Thyroid gland (tissue), 4 donors: Measurements from ENCODE around the gene MS4A1. TPM values are rescaled to one million over a fixed set of nuclear protein-coding genes. Genes with fewer than 3 reads are reported as not detected.
A peak's percentile ranks its signal among the peaks of the same experiment; 100 is the strongest.
"Not testable (repeated sequence)": the region's sequence is repeated elsewhere in the genome, so short reads cannot be mapped to it uniquely, and the experiment has no call there.

Experiments used
- DNase-seq, 2 donors: peaks; one replicate each; pipeline ENCODE4 v3.0.0-alpha.2; 2019
- H3K27ac ChIP-seq, 3 donors: fragments of 200-600 bp; sonication (generic); 1 replicate in 2 of 3; 2 replicates in 1 of 3; pipeline ENCODE4 v1.5.1; 2016 to 2019; ENCODE audit warnings: mild to moderate bottlenecking in 1 of 3, moderate library complexity in 1 of 3
- H3K27me3 ChIP-seq: fragments of 200-600 bp; sonication (generic); one replicate; pipeline ENCODE4 v1.5.1; 2019
- H3K36me3 ChIP-seq, 2 donors: fragments of 200-600 bp; sonication (generic); one replicate each; pipeline ENCODE4 v1.5.1; 2016 to 2019
- H3K4me1 ChIP-seq, 2 donors: fragments of 200-600 bp; sonication (generic); one replicate each; pipeline ENCODE4 v1.5.1; 2017 to 2019
- H3K4me3 ChIP-seq, 3 donors: fragments of 200-600 bp; sonication (generic); replicated peaks in 1 of 3; 1 replicate in 2 of 3; 2 replicates in 1 of 3; pipeline ENCODE4 v1.5.1; 2016; ENCODE audit warnings: mild to moderate bottlenecking in 1 of 3
- H3K9me3 ChIP-seq: fragments of 200-600 bp; sonication (generic); one replicate; pipeline ENCODE4 v1.5.1; 2017
- CTCF ChIP-seq, 6 experiments: fragments of 200-600 bp in 3 of 6; fragments of 450-650 bp in 3 of 6; sonication (generic) in 3 of 6; IDR thresholded peaks; one replicate each; pipeline ENCODE4 v1.5.1; 2016 to 2019; ENCODE audit warnings: antibody characterized with exemption in 6 of 6, mild to moderate bottlenecking in 2 of 6, inconsistent platforms in 1 of 6, moderate library complexity in 1 of 6
- POLR2A ChIP-seq, 2 donors: fragments of 450-650 bp; IDR thresholded peaks; one replicate each; pipeline ENCODE4 v1.6.1; 2017; ENCODE audit warnings: antibody characterized with exemption in 2 of 2, mild to moderate bottlenecking in 2 of 2, moderate library complexity in 1 of 2
- WGBS, 2 donors: methylation state at CpG; one replicate each; pipeline ENCODE4 v1.1.5; 2017; 5-methylcytosine and 5-hydroxymethylcytosine counted together
- intact Hi-C: fragments of 100-400 bp; cut with DNase I; formaldehyde crosslinking; loops from one replicate; pipeline ENCODE4 v1.15.1; 2023
- total RNA-seq, 4 donors: library from RNA; depleted of rRNA; stranded (reverse); fragments of >200 nt; gene quantifications; one replicate each; pipeline ENCODE4 v1.2.3, GENCODE V29; 2016

Gene MS4A1
- total RNA-seq, 4 donors from 2014 or later: 0.13 to 0.25 TPM; not detected in 2

DNA sequence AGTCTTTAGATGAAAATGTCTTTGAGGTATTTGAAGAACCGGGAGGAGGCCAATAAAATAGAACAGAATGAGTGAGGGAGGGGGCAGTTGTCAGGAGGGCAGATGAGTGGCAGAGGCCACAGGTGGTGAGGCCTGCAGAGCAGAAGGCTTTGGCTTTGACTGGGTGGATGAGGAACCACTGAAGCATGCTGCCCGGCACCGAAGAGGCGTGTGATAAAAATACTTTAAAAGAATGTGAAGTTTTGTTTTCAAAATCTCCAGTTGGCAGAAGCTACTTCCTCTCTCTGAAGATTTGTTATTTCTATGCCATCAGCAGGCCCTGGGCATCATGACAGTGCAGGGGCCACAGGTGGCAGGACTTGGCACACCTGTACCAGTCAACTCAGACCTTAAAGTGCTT, 43.2 kb downstream of the MS4A1 start:
- H3K36me3 ChIP-seq: no peaks in the 10 kb centered on the region
- 41 to 46% methylated on average over 4 of the region's 4 CpGs for WGBS, 2 donors

GRCh38 chr11:60500276-60500910, 44.7 kb downstream of the MS4A1 start:
- Histone ChIP-seq H3K36me3 (no peaks in the 10 kb centered on the region), H3K4me1 (peaks cover 0 to 6% of the 10 kb centered on the region in 2 donors), H3K9me3 (no peaks in the 10 kb centered on the region), H3K27ac (peak overlapping the region in 2 of 3 donors; percentile 44 to 45), H3K4me3 (no peak overlapping the region), H3K27me3 (no peaks in the 10 kb centered on the region)
- intact Hi-C loops: no loop called here
- no peak for DNase-seq
- 35 to 45% methylated on average over 3 of the region's 3 CpGs for WGBS, 2 donors
- no peak for TF ChIP-seq POLR2A (IDR thresholded peaks at IDR 0.05)
- no peak for TF ChIP-seq CTCF (IDR thresholded peaks at IDR 0.05)

More for the DNA sequence above, 43.2 kb downstream of the MS4A1 start:
- H3K27me3 ChIP-seq: no peaks in the 10 kb centered on the region
- H3K4me1 ChIP-seq: peaks cover 0 to 6% of the 10 kb centered on the region in 2 donors
- H3K27ac ChIP-seq: peak overlapping the region in 2 of 3 donors; percentile 35 to 58
- TF ChIP-seq POLR2A (IDR thresholded peaks at IDR 0.05): no peak
- no peak for TF ChIP-seq CTCF (IDR thresholded peaks at IDR 0.05)
- intact Hi-C loops: no loop called here
- no peaks in the 10 kb centered on the region for H3K9me3 ChIP-seq
- no peak overlapping the region for H3K4me3 ChIP-seq
- peak; percentile 57 to 60 for DNase-seq

GRCh38 chr11:60502221-60502775, 46.7 kb downstream of the MS4A1 start:
- TF ChIP-seq CTCF (IDR thresholded peaks at IDR 0.05) (no peak), POLR2A (IDR thresholded peaks at IDR 0.05) (no peak)
- no peaks in the 10 kb centered on the region for H3K36me3 ChIP-seq
- no peaks in the 10 kb centered on the region for H3K9me3 ChIP-seq
- H3K4me3 ChIP-seq: no peak overlapping the region
- peaks cover 0 to 6% of the 10 kb centered on the region in 2 donors for H3K4me1 ChIP-seq
- H3K27ac ChIP-seq: no peak overlapping the region
- 83 to 86% methylated on average over 3 of the region's 3 CpGs for WGBS, 2 donors
- intact Hi-C loops: no loop called here
- DNase-seq: no peak
- H3K27me3 ChIP-seq: no peaks in the 10 kb centered on the region

DNA sequence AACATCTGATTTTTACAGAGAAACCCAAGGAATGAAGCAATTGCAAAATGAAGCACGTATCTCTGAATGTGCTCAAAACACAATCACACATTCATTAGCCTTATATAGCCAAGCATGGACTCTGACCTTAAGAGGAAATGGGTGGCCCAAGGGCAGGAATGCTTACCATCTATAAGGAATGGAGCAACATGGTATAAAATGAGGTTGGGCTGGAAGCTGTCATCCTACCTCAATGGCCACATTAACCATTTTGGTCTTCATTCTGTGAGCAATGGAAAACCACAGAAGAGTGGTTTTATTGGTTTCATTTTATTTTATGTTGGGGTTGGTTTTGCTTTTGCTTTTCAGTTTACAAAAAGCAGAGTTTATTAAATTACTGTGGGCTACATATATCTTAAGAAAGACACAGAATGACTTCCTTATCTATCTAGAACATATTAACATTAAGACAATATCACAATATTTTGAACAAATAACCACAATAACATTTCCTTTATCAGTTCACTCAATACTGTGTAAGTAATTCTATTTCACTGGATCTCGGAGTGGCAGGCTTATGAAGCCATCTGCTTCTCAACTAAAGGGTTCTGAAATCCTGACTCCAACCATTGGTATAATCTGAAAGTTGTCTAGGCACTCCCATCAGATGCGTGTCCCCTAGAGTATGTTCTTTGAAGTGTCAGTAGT, 48.7 kb downstream of the MS4A1 start:
- no peaks in the 10 kb centered on the region for H3K9me3 ChIP-seq
- 76 to 77% methylated on average over 3 of the region's 3 CpGs for WGBS, 2 donors
- DNase-seq: no peak
- no peak overlapping the region for H3K27ac ChIP-seq
- TF ChIP-seq CTCF (IDR thresholded peaks at IDR 0.05): no peak
- no peak for TF ChIP-seq POLR2A (IDR thresholded peaks at IDR 0.05)
- H3K4me1 ChIP-seq: peaks cover 0 to 6% of the 10 kb centered on the region in 2 donors
- H3K27me3 ChIP-seq: no peaks in the 10 kb centered on the region
- no peak overlapping the region for H3K4me3 ChIP-seq
- intact Hi-C loops: no loop called here
- no peaks in the 10 kb centered on the region for H3K36me3 ChIP-seq

DNA sequence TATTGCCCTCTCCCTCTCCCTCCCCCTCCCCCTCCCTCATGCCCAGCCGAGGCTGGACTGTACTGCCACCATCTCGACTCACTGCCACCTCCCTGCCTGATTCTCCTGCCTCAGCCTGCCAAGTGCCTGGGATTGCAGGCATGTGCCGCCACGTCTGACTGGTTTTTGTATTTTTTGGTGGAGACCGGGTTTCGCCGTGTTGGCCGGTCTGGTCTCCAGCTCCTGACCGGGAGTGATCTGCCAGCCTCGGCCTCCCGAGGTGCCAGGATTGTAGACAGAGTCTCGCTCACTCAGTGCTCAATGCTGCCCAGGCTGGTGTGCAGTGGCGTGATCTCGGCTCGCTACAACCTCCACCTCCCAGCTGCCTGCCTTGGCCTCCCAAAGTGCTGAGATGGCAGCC, 54.0 kb downstream of the MS4A1 start:
- H3K4me3 ChIP-seq, H3K27me3 ChIP-seq, H3K27ac ChIP-seq, H3K4me1 ChIP-seq, H3K9me3 ChIP-seq, DNase-seq, H3K36me3 ChIP-seq, intact Hi-C loops: not testable (repeated sequence)
- WGBS, 2 donors: 71 to 86% methylated on average over 11 to 12 of the region's 15 CpGs

DNA sequence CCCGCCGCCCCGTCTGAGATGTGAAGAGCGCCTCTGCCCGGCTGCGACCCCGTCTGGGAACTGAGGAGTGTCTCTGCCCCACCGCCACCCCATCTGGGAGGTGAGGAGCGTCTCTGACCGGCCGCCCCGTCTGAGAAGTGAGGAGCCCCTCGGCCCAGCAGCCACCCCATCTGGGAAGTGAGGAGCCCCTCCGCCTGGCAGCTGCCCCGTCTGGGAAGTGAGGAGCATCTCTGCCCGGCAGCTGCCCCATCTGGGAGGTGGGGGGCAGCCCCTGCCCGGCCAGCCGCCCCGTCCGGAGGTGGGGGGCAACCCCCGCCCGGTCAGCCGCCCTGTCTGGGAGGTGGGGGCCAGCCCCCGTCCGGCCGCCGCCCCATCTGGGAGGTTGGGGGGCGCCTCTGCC, 54.6 kb downstream of the MS4A1 start:
- 90 to 100% methylated on average over 2 to 3 of the region's 28 CpGs for WGBS, 2 donors
- H3K36me3 ChIP-seq, H3K4me1 ChIP-seq, intact Hi-C loops, H3K27me3 ChIP-seq, H3K9me3 ChIP-seq, H3K4me3 ChIP-seq, H3K27ac ChIP-seq, DNase-seq: not testable (repeated sequence)
